ENCODE results near the gene MAGED1.

The MAGED1 gene

GRCh38 chrX:51870354-51870753 lies 23.1 kb upstream of the MAGED1 start:
- Mint-ChIP-seq H3K27ac (ENCODE audit: low read depth) (no peak overlapping the region), H3K27me3 (no peaks in the 10 kb centered on the region), H3K9me3 (no peaks in the 10 kb centered on the region), H3K4me3 (no peak overlapping the region), H3K36me3 (ENCODE audit: insufficient read depth) (peaks cover 2% of the 10 kb centered on the region), H3K4me1 (peaks cover 13% of the 10 kb centered on the region)
- DNase-seq (ENCODE audit: low spot score in 2 of 2) (no peak), ATAC-seq (replicated peaks; ENCODE audit: extremely low read depth, poor library complexity, severe bottlenecking) (no peak)

GRCh38 chrX:51874123-51874522 lies 19.3 kb upstream of the MAGED1 start:
- Mint-ChIP-seq H3K9me3 (no peaks in the 10 kb centered on the region), H3K36me3 (ENCODE audit: insufficient read depth) (peaks cover 2% of the 10 kb centered on the region), H3K4me1 (peaks cover 14% of the 10 kb centered on the region), H3K27me3 (no peaks in the 10 kb centered on the region), H3K27ac (ENCODE audit: low read depth) (no peak overlapping the region), H3K4me3 (no peak overlapping the region)
- no peak for DNase-seq (ENCODE audit: low spot score in 2 of 2)
- ATAC-seq (replicated peaks; ENCODE audit: extremely low read depth, poor library complexity, severe bottlenecking): no peak

GRCh38 chrX:51876441-51876840 lies 17.0 kb upstream of the MAGED1 start:
- Mint-ChIP-seq H3K9me3 (no peaks in the 10 kb centered on the region), H3K27me3 (no peaks in the 10 kb centered on the region), H3K27ac (ENCODE audit: low read depth) (no peak overlapping the region), H3K4me3 (no peak overlapping the region), H3K4me1 (peaks cover 14% of the 10 kb centered on the region), H3K36me3 (ENCODE audit: insufficient read depth) (peaks cover 2% of the 10 kb centered on the region)
- no peak for ATAC-seq (replicated peaks; ENCODE audit: extremely low read depth, poor library complexity, severe bottlenecking)
- DNase-seq (ENCODE audit: low spot score in 2 of 2): no peak

GRCh38 chrX:51878056-51878455 lies 15.4 kb upstream of the MAGED1 start:
- no peaks in the 10 kb centered on the region for H3K27me3 Mint-ChIP-seq
- no peak for ATAC-seq (replicated peaks; ENCODE audit: extremely low read depth, poor library complexity, severe bottlenecking)
- H3K36me3 Mint-ChIP-seq (ENCODE audit: insufficient read depth): peaks cover 7% of the 10 kb centered on the region
- DNase-seq (ENCODE audit: low spot score in 2 of 2): no peak
- H3K27ac Mint-ChIP-seq (ENCODE audit: low read depth): no peak overlapping the region
- peaks cover 14% of the 10 kb centered on the region for H3K4me1 Mint-ChIP-seq
- no peak overlapping the region for H3K4me3 Mint-ChIP-seq
- H3K9me3 Mint-ChIP-seq: no peaks in the 10 kb centered on the region

- DNase-seq (ENCODE audit: low spot score in 2 of 2) (no peak), ATAC-seq (replicated peaks; ENCODE audit: extremely low read depth, poor library complexity, severe bottlenecking) (no peak)
- Mint-ChIP-seq H3K9me3 (no peaks in the 10 kb centered on the region), H3K36me3 (ENCODE audit: insufficient read depth) (peaks cover 8% of the 10 kb centered on the region), H3K27me3 (no peaks in the 10 kb centered on the region), H3K4me1 (peaks cover 13% of the 10 kb centered on the region), H3K27ac (ENCODE audit: low read depth) (no peak overlapping the region), H3K4me3 (no peak overlapping the region)
Measured at GRCh38 chrX:51889851-51890250, 3.6 kb upstream of the MAGED1 start.

GRCh38 chrX:51891245-51891644 lies 2.2 kb upstream of the MAGED1 start:
- Mint-ChIP-seq H3K4me1 (peaks cover 13% of the 10 kb centered on the region), H3K36me3 (ENCODE audit: insufficient read depth) (peaks cover 10% of the 10 kb centered on the region), H3K27me3 (no peaks in the 10 kb centered on the region), H3K27ac (ENCODE audit: low read depth) (no peak overlapping the region), H3K9me3 (no peaks in the 10 kb centered on the region), H3K4me3 (no peak overlapping the region)
- DNase-seq (ENCODE audit: low spot score in 2 of 2) (no peak), ATAC-seq (replicated peaks; ENCODE audit: extremely low read depth, poor library complexity, severe bottlenecking) (no peak)

GRCh38 chrX:51891821-51892551 lies 1.4 kb upstream of the MAGED1 start:
- Mint-ChIP-seq H3K36me3 (ENCODE audit: insufficient read depth) (peaks cover 10% of the 10 kb centered on the region), H3K27me3 (no peaks in the 10 kb centered on the region), H3K27ac (ENCODE audit: low read depth) (no peak overlapping the region), H3K9me3 (no peaks in the 10 kb centered on the region), H3K4me1 (peaks cover 13% of the 10 kb centered on the region), H3K4me3 (peak overlapping the region; percentile 89)
- ATAC-seq (replicated peaks; ENCODE audit: extremely low read depth, poor library complexity, severe bottlenecking): no peak
- DNase-seq (ENCODE audit: low spot score in 2 of 2): no peak

- Mint-ChIP-seq H3K4me3 (peak overlapping the region; percentile 89), H3K27ac (ENCODE audit: low read depth) (peak overlapping the region; percentile 93), H3K27me3 (no peaks in the 10 kb centered on the region), H3K36me3 (ENCODE audit: insufficient read depth) (peaks cover 10% of the 10 kb centered on the region), H3K9me3 (no peaks in the 10 kb centered on the region), H3K4me1 (peaks cover 13% of the 10 kb centered on the region)
- DNase-seq (ENCODE audit: low spot score in 2 of 2) (no peak), ATAC-seq (replicated peaks; ENCODE audit: extremely low read depth, poor library complexity, severe bottlenecking) (peak; percentile 14)
Measured at GRCh38 chrX:51893931-51894696, 691 bp downstream of the MAGED1 start.

- DNase-seq (ENCODE audit: low spot score in 2 of 2): no peak
- peak overlapping the region; percentile 93 for H3K27ac Mint-ChIP-seq (ENCODE audit: low read depth)
Measured at GRCh38 chrX:51894697-51895336, 1.4 kb downstream of the MAGED1 start.

GRCh38 chrX:51896626-51897025 lies 3.2 kb downstream of the MAGED1 start:
- peaks cover 13% of the 10 kb centered on the region for H3K4me1 Mint-ChIP-seq
- DNase-seq (ENCODE audit: low spot score in 2 of 2) (no peak), ATAC-seq (replicated peaks; ENCODE audit: extremely low read depth, poor library complexity, severe bottlenecking) (no peak)
- no peaks in the 10 kb centered on the region for H3K9me3 Mint-ChIP-seq
- peaks cover 15% of the 10 kb centered on the region for H3K36me3 Mint-ChIP-seq (ENCODE audit: insufficient read depth)
- no peak overlapping the region for H3K4me3 Mint-ChIP-seq
- no peak overlapping the region for H3K27ac Mint-ChIP-seq (ENCODE audit: low read depth)
- no peaks in the 10 kb centered on the region for H3K27me3 Mint-ChIP-seq

More at GRCh38 chrX:51894697-51895336, 1.4 kb downstream of the MAGED1 start:
- Mint-ChIP-seq H3K4me1 (peaks cover 13% of the 10 kb centered on the region), H3K4me3 (peak overlapping the region; percentile 89), H3K9me3 (no peaks in the 10 kb centered on the region), H3K36me3 (ENCODE audit: insufficient read depth) (peaks cover 10% of the 10 kb centered on the region), H3K27me3 (no peaks in the 10 kb centered on the region)
- ATAC-seq (replicated peaks; ENCODE audit: extremely low read depth, poor library complexity, severe bottlenecking): peak; percentile 40

- DNase-seq (ENCODE audit: low spot score in 2 of 2): no peak
- Mint-ChIP-seq H3K4me3 (no peak overlapping the region), H3K27ac (ENCODE audit: low read depth) (no peak overlapping the region), H3K27me3 (no peaks in the 10 kb centered on the region), H3K4me1 (no peaks in the 10 kb centered on the region), H3K36me3 (ENCODE audit: insufficient read depth) (peaks cover 11% of the 10 kb centered on the region), H3K9me3 (no peaks in the 10 kb centered on the region)
- ATAC-seq (replicated peaks; ENCODE audit: extremely low read depth, poor library complexity, severe bottlenecking): no peak
Measured at GRCh38 chrX:51899741-51900140, 6.3 kb downstream of the MAGED1 start.

GRCh38 chrX:51902510-51903050 lies 9.2 kb downstream of the MAGED1 start:
- Mint-ChIP-seq H3K9me3 (no peaks in the 10 kb centered on the region), H3K36me3 (ENCODE audit: insufficient read depth) (peaks cover 9% of the 10 kb centered on the region), H3K27me3 (no peaks in the 10 kb centered on the region)

More at GRCh38 chrX:51902510-51903050, 9.2 kb downstream of the MAGED1 start:
- no peak for DNase-seq (ENCODE audit: low spot score in 2 of 2)
- ATAC-seq (replicated peaks; ENCODE audit: extremely low read depth, poor library complexity, severe bottlenecking): no peak
- Mint-ChIP-seq H3K4me3 (no peak overlapping the region), H3K27ac (ENCODE audit: low read depth) (no peak overlapping the region), H3K4me1 (no peaks in the 10 kb centered on the region)
